NCI-H1105 treated with DMSO at 0.1 percent for 48 hours (cell line): ENCODE results near the gene NUTM2E.
"Not testable (repeated sequence)": the region's sequence is repeated elsewhere in the genome, so short reads cannot be mapped to it uniquely, and the experiment has no call there.

Source experiments
- DNase-seq: peaks from one replicate; lab custom pipeline; 2025; lab: John Stamatoyannopoulos, UW

Gene NUTM2E

GRCh38 chr10:79866903-79867551, 40.5 kb downstream of the NUTM2E start:
- not testable (repeated sequence) for DNase-seq

- DNase-seq, result not testable (repeated sequence)
Observed at GRCh38 chr10:79868023-79868422, 41.5 kb downstream of the NUTM2E start.

- not testable (repeated sequence) for DNase-seq
Observed at GRCh38 chr10:79869439-79870097, 43.0 kb downstream of the NUTM2E start.

- not testable (repeated sequence) for DNase-seq
Observed at GRCh38 chr10:79871729-79872128, 45.2 kb downstream of the NUTM2E start.
